ENCODE measurements around the gene TANGO2. TPM values are rescaled to one million over a fixed set of nuclear protein-coding genes. Genes with fewer than 3 reads are reported as not detected.

Gene TANGO2
- total and polyA plus RNA-seq, 9 of the 15 experiments (the other 6 are each of a cell fraction or from before 2014, with no cell fraction given), result 15.5 to 94.9 (median 70.1) TPM

GRCh38 chr22:20019661-20020532 is 1.0 kb upstream of the TANGO2 start (continued):
- TF ChIP-seq TAF7 (tag; IDR thresholded peaks at IDR 0.05), result 0 out of 2 replicates have a peak, but pooled peaks have one; percentile 30
- TF ChIP-seq NR4A1 (CRISPR knock-in tag; IDR thresholded peaks at IDR 0.05), result 0 out of 2 replicates have a peak, but pooled peaks have one; percentile 16
- no peak for TF ChIP-seq NR4A1 (tag; IDR thresholded peaks at IDR 0.05)
- peak; percentile 40 for TF ChIP-seq SAP30 (IDR thresholded peaks at IDR 0.05; ENCODE audit: borderline replicate concordance, insufficient read depth, low read depth, low read length, poor library complexity, severe bottlenecking)
- no peak for TF ChIP-seq PHF20 (IDR thresholded peaks at IDR 0.05; ENCODE audit: partially characterized antibody)
- TF ChIP-seq TEAD2 (tag; IDR thresholded peaks at IDR 0.05), result peak; percentile 55; the same call in 1 of the 2 replicates
- no peak for TF ChIP-seq PTTG1 (tag; IDR thresholded peaks at IDR 0.05; ENCODE audit: low read depth)
- TF ChIP-seq GTF2B (IDR thresholded peaks at IDR 0.05; ENCODE audit: extremely low read depth, insufficient read length), result no peak
- no peak for TF ChIP-seq ZNF445 (CRISPR knock-in tag; IDR thresholded peaks at IDR 0.05; ENCODE audit: low read depth)
- no peak for TF ChIP-seq NONO (IDR thresholded peaks at IDR 0.05; ENCODE audit: low read depth in 2 of 2, low read length in 1 of 2)
- TF ChIP-seq ARNT (IDR thresholded peaks at IDR 0.05), result no peak
- TF ChIP-seq RCOR1 (IDR thresholded peaks at IDR 0.05; ENCODE audit: borderline replicate concordance in 1 of 2, low read depth in 2 of 2, low read length in 2 of 2), result peak; percentile 58 to 74
- 0 out of 4 replicates have a peak, but pooled peaks of 1 of the 2 experiments have one; percentile 5 for TF ChIP-seq ETV6 (IDR thresholded peaks at IDR 0.05; ENCODE audit: borderline replicate concordance in 1 of 2, low read depth in 2 of 2, low read length in 1 of 2)
- TF ChIP-seq ETV6 (CRISPR knock-in tag; IDR thresholded peaks at IDR 0.05; ENCODE audit: borderline replicate concordance), result no peak
- TF ChIP-seq, protein P1, sequence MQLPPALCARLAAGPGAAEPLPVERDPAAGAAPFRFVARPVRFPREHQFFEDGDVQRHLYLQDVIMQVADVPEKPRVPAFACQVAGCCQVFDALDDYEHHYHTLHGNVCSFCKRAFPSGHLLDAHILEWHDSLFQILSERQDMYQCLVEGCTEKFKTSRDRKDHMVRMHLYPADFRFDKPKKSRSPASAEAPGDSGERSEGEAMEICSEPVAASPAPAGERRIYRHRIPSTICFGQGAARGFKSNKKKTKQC (CRISPR knock-in tag; IDR thresholded peaks at IDR 0.05), result no peak
- no peak for TF ChIP-seq MYC (IDR thresholded peaks at IDR 0.05; ENCODE audit: low read depth, low read length)
- TF ChIP-seq MYC (CRISPR knock-in tag; IDR thresholded peaks at IDR 0.05; ENCODE audit: borderline replicate concordance, low read depth), result 0 out of 2 replicates have a peak, but pooled peaks have one; percentile 35
- no peak for TF ChIP-seq PCBP1 (IDR thresholded peaks at IDR 0.05; ENCODE audit: low read depth, low read length, poor library complexity, severe bottlenecking)
- TF ChIP-seq BHLHE40 (IDR thresholded peaks at IDR 0.05; ENCODE audit: low read length), result 0 out of 2 replicates have a peak, but pooled peaks have one; percentile 2
- TF ChIP-seq MAFK (IDR thresholded peaks at IDR 0.05; ENCODE audit: low read length), result 0 out of 2 replicates have a peak, but pooled peaks have one; percentile 14

Data from K562 (cell line).